HG02970 (cell line): ENCODE data around the gene TBL3.
A peak's percentile ranks its signal among the peaks of the same experiment; 100 is the strongest.

Source experiments
- ATAC-seq: cut with Tn5 transposase; IDR thresholded peaks from one replicate; pipeline ENCODE4 v1.9.1; 2021; ENCODE audit warnings: mild to moderate bottlenecking, moderate library complexity, moderate number of reproducible peaks; ENCODE audit not compliant: unreplicated experiment, low FRiP score

TBL3 gene

DNA sequence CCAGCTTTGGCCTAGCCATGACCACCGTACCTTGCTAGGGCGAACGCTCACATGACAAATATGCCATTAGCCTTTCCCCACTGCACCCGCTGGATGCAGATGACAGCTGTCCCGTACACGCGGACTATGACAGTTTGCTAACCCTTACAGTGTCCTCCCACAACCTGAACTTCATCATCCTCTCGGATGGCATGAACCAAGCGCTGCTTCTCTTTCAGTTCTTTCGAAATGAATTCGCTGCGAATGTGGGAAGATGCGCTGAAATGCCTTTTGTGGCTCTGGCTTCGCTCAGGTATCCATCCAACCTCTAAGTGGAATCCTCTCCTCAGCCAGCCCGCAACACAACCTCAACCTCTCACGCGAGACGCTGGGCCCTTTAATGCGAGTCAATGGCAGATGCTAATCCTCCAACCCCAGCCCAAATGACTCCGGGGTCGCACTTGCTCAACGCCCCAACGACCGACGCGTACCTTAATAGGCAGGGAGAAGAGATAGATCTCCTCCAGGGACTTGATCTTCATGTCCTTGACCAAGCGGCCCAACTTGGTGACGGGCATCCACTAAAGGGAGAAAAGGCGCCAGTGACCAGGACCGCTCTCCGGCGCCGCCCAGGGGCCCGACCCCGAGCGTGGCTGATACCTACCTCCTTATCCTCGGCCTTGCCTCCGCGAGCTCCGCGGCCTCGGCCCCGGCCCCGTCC is 7.9 kb upstream of the TBL3 start:
- peak; percentile 5 for ATAC-seq

DNA sequence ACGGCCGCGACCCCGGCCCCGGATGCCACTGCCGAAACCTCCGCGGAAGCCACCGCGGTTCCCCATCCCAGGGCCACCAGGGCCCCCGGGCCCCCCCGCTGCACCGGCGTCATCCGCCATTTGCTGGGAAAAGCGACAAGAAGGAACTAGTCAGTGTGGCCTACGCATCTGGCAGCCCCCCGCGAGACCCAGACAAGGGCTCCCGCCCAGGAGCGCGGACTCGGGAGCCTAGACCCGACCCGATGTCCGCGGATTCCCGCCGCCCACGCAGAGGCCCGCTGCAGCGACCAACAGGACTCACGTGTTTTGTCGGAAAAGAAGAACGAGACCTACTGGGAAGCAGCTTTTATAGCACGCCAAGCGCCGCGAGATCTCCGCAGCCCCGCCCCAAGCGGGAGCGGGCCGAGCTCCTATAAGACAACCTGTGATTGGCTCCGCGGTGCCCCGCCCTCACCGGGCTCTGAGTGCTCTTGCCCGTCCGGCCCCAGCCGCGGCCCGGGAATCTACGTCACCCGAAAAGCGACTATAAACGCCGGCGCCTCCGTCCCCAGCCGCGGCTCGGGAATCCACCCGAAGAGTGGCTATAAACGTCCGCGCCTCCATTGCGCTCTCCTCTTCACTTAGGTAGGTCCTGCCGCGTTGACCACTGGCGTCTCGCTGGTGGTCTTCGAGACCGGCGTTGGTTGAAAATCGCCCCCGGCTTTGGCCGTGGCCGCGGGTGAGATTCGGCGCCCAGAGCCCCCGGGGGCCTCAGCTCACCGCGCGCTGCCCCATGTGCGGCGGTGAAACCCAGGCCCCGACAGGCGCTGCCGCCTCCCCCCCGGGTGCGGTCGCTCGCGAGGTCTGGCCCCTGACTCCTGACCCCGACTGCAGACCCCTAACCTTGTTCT is 7.1 kb upstream of the TBL3 start, which contains the start of gene RPS2:
Gene RPS2 (minus strand): TSS at position 321 of the 890 bp plus-strand sequence. CDS start 201 bp downstream, at position 120.
- peak; percentile 80 for ATAC-seq

- no peak for ATAC-seq
Measured at GRCh38 chr16:1965396-1966001, 6.4 kb upstream of the TBL3 start.

DNA sequence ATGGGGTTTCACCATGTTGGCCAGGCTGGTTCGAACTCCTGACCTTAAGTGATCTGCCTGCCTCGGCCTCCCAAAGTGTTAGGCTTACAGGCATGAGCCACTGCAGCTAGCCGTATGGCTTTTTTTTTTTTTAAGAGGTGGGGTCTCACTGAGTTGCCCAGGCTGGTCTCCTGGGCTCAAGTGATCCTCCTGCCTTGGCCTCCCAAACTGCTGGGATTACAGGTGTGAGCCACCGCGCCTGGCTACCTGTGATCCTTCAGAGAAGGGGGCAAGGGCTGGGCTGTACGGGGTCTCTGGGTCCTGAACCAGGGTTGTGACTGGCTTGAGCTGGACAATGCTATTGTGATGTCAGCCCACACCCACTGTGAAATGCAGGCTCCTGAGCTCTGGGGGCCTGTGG is 5.4 kb upstream of the TBL3 start, which contains the start of gene RNF151:
Gene RNF151 (plus strand): TSS at position 397 of the 400 bp plus-strand sequence. CDS start 26 bp downstream, outside the sequence.
- no peak for ATAC-seq

DNA sequence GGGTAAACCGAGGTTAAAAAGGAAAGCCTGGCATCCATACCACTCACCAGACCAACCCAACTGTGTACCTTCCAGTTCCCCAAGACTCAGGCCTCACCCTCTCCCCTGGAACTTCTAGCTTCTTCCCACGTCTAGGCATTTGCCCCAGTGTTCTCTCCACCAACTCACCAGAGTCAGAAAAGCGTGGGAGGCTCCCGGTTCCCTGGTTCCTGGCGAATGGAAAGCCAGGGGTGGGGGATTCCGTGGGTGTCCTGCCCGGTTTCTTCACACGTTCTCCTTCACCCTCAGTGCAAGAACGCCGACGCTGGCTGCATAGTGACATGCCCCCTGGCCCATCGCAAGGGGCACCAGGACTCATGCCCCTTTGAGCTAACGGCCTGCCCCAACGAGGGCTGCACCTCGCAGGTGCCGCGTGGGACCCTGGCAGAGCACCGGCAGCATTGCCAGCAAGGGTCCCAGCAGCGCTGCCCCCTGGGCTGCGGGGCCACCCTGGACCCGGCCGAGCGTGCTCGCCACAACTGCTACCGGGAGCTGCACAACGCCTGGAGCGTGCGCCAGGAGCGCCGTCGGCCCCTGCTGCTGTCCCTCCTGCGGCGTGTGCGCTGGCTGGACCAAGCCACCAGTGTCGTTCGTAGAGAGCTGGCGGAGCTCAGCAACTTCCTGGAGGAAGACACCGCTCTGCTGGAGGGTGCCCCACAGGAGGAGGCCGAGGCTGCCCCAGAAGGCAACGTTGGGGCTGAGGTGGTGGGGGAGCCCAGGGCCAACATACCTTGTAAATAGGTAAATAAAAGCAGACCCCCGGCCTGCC is 3.5 kb upstream of the TBL3 start:
- no peak for ATAC-seq

DNA sequence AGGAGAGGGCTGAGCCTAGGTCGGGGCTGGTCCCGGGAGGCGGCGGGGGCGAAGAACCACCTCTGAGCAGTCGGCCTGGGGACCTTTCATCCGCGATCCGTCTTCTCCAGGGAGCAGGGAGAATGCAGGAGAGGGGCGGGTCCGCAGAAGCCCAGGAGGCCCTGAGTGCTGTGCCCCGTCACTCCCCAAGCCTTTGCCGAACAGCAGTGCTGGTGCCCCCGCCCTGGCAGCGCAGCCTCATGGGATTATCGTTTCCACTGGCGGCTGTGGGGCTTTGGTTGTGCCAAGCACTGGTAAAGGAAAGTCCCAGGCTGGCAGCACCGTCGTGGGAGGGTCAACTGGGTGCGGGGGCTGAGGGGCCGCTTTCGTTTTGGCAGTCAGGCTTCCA is 631 bp downstream of the TBL3 start:
- no peak for ATAC-seq

GRCh38 chr16:1973461-1974156 is 1.8 kb downstream of the TBL3 start:
- no peak for ATAC-seq

DNA sequence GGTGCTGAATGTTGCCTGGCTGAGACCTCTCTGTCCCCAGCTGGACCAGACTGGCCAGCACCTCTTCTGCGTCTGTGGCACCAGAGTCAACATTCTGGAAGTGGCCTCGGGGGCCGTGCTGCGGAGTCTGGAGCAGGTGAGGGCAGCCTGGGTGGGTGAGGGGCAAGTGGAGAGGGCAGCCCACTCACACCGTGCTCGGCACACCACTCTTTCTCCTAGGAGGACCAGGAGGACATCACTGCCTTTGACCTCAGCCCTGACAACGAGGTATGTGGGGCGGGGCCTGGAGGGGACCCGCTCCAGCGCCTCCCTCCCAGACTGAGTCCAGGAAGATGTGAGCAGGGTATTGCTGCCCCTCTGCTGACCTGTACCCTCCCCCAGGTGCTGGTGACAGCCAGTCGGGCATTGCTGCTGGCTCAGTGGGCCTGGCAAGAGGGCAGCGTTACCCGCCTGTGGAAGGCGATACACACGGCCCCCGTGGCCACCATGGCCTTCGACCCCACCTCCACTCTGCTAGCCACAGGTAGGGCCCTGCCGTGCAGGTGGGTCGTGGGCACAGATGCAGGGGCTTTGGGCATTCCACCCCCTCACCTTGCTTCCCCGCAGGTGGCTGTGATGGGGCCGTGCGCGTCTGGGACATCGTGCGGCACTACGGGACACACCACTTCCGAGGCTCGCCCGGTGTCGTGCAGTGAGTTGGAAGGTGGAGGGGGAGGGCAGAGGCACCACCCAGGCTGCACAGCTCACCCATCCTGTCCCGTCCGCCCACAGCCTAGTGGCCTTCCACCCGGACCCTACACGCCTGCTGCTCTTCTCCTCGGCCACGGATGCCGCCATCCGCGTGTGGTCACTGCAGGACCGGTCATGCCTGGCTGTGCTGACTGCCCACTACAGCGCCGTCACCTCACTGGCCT is 2.6 kb downstream of the TBL3 start:
- no peak for ATAC-seq

DNA sequence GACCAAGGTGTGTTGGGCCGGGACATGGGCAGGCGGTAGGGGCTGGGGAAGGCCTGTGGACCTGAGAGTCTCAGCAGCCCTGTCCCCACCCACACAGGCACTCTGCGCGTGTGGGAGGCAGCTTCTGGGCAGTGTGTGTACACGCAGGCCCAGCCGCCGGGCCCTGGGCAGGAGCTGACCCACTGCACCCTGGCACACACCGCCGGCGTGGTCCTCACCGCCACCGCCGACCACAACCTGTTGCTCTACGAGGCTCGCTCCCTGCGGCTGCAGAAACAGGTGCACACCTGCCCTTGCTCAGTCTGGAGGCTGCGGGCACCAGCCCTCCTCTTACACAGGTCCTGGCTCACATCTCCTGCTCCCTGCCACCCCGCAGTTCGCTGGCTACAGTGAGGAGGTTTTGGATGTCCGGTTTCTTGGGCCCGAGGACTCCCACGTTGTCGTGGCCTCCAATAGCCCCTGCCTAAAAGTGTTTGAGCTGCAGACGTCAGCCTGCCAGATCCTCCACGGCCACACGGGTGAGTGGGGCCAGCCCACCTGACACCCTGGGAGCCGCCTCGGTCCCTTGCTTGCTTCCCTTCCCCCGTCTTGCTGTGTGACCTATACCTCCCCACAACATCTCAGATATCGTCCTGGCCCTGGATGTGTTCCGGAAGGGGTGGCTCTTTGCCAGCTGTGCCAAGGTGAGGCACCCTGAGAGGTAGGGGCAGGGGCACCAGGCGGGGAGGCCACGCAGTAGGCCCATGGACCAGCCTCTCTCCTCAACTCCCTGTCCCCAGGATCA is 3.8 kb downstream of the TBL3 start:
- no peak for ATAC-seq

DNA sequence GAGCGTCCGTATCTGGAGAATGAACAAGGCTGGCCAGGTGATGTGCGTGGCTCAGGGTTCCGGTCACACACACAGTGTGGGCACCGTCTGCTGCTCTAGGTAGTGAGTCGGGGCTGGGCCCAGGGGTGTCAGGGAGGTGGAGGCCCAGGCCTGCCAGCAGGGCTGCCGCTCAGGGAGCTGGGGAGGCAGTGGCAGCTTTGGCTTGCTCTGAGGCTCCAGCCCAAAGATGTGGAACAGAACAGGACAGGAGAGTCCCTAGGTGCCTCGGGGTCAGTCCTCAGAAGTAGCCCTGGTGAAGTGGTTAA is 4.3 kb downstream of the TBL3 start:
- no peak for ATAC-seq

- ATAC-seq, result no peak
Measured at GRCh38 chr16:1976951-1977874, 5.4 kb downstream of the TBL3 start.

- ATAC-seq, result no peak
Measured at GRCh38 chr16:1977875-1978268, 6.0 kb downstream of the TBL3 start.

GRCh38 chr16:1978476-1979120 is 6.7 kb downstream of the TBL3 start:
- no peak for ATAC-seq

GRCh38 chr16:1979271-1980029 is 7.6 kb downstream of the TBL3 start:
- ATAC-seq, result no peak

- ATAC-seq, result no peak
Measured at GRCh38 chr16:1980030-1980769, 8.3 kb downstream of the TBL3 start.
